Motor neuron (in vitro differentiated cells): ENCODE data around the gene UBTFL1. TPM values are rescaled to one million over a fixed set of nuclear protein-coding genes. Genes with fewer than 3 reads are reported as not detected.
"Not testable (repeated sequence)": the region's sequence is repeated elsewhere in the genome, so short reads cannot be mapped to it uniquely, and the experiment has no call there.

ENCODE experiments used
- ATAC-seq, 8 experiments: fragments of 200-7000 bp; cut with Tn5 transposase; replicated peaks in 6 of 8; 2 replicates each; pipeline ENCODE4 v1.8.0; 2021; ENCODE audit warnings: mild to moderate bottlenecking in 8 of 8, moderate library complexity in 8 of 8
- H3K27ac ChIP-seq, 2 donors: fragments of 250-450 bp; sonication (Bioruptor Pico); 2 replicates each; pipeline ENCODE4 v1.9.0; 2021; ENCODE audit warnings: antibody characterized with exemption in 2 of 2, mild to moderate bottlenecking in 2 of 2, moderate library complexity in 1 of 2
- H3K4me1 ChIP-seq, 2 donors: fragments of 250-450 bp; sonication (Bioruptor Pico); replicated peaks in 1 of 2; 2 replicates each; pipeline ENCODE4 v1.6.1; 2021; ENCODE audit warnings: antibody characterized with exemption in 2 of 2, mild to moderate bottlenecking in 2 of 2, moderate library complexity in 1 of 2
- H3K4me3 ChIP-seq, 5 donors: fragments of 250-450 bp; sonication (Bioruptor Pico); 2 replicates each; pipeline ENCODE4 v1.9.0; 2021; ENCODE audit warnings: antibody characterized with exemption in 5 of 5, mild to moderate bottlenecking in 5 of 5, moderate library complexity in 4 of 5
- WGBS, 10 experiments: fragments of 450-650 bp; shearing (Covaris generic); methylation state at CpG; one replicate each; pipeline ENCODE4 v1.0.0; 2022; 5-methylcytosine and 5-hydroxymethylcytosine counted together
- in situ Hi-C, 9 experiments: fragments of 400-800 bp; cut with MboI; loops; one replicate each; pipeline ENCODE4 v1.15.0; 2021; ENCODE audit warnings: low sequenced_read_pairs in 9 of 9, low pct_unique_long_range_greater_than_20kb in 2 of 9; ENCODE audit not compliant: unreplicated experiment in 9 of 9
- total RNA-seq, 8 experiments: library from RNA; unstranded; fragments of 300-600 nt; gene quantifications; 2 replicates each; pipeline versions ENCODE4 v1.2.3 to v1.2.4, GENCODE V29; 2022

Gene UBTFL1
- total RNA-seq, result under 1 TPM in 1 of 8 experiments, not detected in 7; 0.38 TPM

- H3K4me3 ChIP-seq, in situ Hi-C loops, H3K4me1 ChIP-seq, ATAC-seq, H3K27ac ChIP-seq: not testable (repeated sequence)
- WGBS, 10 experiments, result no CpG with 5 or more reads among the region's 3 CpGs
Observed at GRCh38 chr11:90085650-90086049, at the start of gene UBTFL1. UBTFL1 (plus strand) TSS chr11:90085950; CDS start chr11:90085950, 0 bp downstream.

DNA sequence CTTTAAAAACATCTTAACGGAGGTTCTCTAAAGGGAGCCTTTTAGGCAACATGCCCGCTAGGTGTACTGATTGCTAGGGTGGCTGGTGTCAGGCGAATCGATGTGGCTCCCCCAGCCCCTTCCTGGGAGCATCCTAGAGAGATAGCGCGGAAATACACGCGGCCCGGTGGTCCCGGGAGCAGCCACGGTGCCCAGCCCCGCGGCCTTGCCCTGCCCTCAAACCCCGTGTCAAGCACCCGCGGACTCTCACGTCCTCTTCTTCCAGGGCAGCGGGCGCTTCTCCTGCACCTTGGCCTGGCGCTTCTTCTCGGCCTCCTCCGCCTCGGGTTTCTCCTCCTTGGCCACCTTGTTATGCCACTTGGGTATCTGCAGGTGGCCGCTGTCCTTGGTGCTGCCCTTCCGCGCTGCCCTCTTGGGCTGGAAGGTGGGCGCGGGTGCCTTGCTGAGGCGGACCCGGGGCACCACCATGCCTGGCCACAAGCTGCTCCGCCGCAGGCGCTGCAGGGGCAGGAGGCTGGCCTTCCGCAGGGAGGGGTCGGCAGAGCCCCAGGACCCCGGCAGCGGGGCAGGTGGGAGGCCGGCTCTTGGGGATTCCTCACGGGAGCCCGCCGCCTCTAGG, 34.0 kb upstream of the UBTFL1 start:
- H3K27ac ChIP-seq, H3K4me3 ChIP-seq, H3K4me1 ChIP-seq, ATAC-seq, in situ Hi-C loops: not testable (repeated sequence)
- WGBS, 10 experiments, result no CpG with 5 or more reads among the region's 41 CpGs

DNA sequence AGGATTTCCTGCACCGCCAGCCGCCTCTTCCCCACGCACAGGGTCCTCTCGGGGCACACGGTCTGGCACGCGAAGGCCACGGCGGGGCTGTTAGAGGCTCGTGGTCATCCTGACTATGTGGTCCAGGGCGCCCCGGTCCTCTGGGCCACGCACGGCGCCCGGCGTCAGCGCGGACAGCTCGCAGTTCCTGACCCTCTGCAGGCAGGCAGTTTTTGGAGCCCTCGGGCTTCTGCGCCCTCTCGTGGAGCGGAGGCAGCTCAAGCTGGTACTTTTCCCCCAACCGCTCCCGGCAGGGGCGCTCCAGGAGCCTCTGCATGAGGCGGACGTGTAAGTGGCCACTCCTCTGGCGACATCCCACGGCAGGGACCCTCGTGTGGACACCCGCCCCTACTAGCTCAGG, 33.4 kb upstream of the UBTFL1 start:
- H3K4me3 ChIP-seq, H3K4me1 ChIP-seq, in situ Hi-C loops, H3K27ac ChIP-seq, ATAC-seq: not testable (repeated sequence)
- no CpG with 5 or more reads among the region's 33 CpGs for WGBS, 10 experiments

GRCh38 chr11:90053545-90053944, 32.2 kb upstream of the UBTFL1 start:
- ATAC-seq, H3K4me1 ChIP-seq, in situ Hi-C loops, H3K4me3 ChIP-seq, H3K27ac ChIP-seq: not testable (repeated sequence)
- 20 to 100% (median 24%) methylated on average over 1 to 4 of the region's 28 CpGs; no CpG with 5 or more reads in 7 of the 10 experiments for WGBS, 10 experiments

- H3K4me3 ChIP-seq, H3K4me1 ChIP-seq, in situ Hi-C loops, H3K27ac ChIP-seq, ATAC-seq: not testable (repeated sequence)
- no CpG with 5 or more reads among the region's 2 CpGs for WGBS, 10 experiments
Observed at GRCh38 chr11:90088731-90089130, 3.0 kb downstream of the UBTFL1 start.

DNA sequence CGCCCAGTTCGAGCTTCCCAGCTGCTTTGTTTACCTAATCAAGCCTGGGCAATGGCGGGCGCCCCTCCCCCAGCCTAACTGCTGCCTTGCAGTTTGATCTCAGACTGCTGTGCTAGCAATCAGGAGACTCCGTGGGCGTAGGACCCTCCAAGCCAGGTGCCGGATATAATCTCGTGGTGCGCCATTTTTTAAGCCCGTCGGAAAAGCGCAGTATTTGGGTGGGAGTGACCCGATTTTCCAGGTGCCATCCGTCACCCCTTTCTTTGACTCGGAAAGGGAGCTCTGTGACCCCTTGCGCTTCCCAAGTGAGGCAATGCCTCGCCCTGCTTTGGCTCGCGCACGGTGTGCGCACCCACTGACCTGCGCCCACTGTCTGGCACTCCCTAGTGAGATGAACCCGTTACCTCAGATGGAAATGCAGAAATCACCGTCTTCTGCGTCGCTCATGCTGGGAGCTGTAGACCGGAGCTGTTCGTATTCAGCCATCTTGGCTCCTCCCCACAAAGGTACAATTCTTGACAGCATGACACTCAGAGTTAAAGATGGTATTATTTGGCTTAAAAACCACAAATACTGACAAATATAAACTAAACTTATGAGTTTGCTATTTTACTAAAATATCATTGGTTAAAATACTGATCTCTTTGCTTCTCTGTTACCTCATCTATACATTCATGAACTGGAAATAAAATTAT, 9.6 kb downstream of the UBTFL1 start:
- WGBS, 10 experiments, result no CpG with 5 or more reads among the region's 28 CpGs
- ATAC-seq, H3K27ac ChIP-seq, H3K4me1 ChIP-seq, H3K4me3 ChIP-seq, in situ Hi-C loops: not testable (repeated sequence)

- in situ Hi-C loops, ATAC-seq: not testable (repeated sequence)
Observed at GRCh38 chr11:90098261-90098660, 12.5 kb downstream of the UBTFL1 start.

GRCh38 chr11:90100431-90100830, 14.7 kb downstream of the UBTFL1 start:
- Histone ChIP-seq H3K4me1 (no peaks in the 10 kb centered on the region), H3K27ac (no peak overlapping the region), H3K4me3 (no peak overlapping the region)
- ATAC-seq, result no peak
- in situ Hi-C loops, result no loop called here
- WGBS, 10 experiments, result 0 to 100% (median 100%) methylated on average over 1 to 3 of the region's 3 CpGs; no CpG with 5 or more reads in 3 of the 10 experiments

More at GRCh38 chr11:90098261-90098660, 12.5 kb downstream of the UBTFL1 start:
- WGBS, 10 experiments, result 0 to 100% (median 81%) methylated on average over 1 to 4 of the region's 4 CpGs; no CpG with 5 or more reads in 2 of the 10 experiments
- H3K27ac ChIP-seq, H3K4me3 ChIP-seq, H3K4me1 ChIP-seq: not testable (repeated sequence)

- ATAC-seq, result no peak
- no peak overlapping the region for H3K4me3 ChIP-seq
- H3K4me1 ChIP-seq, result no peaks in the 10 kb centered on the region
- 0 to 20% (median 0%) methylated on average over 1 to 2 of the region's 2 CpGs; no CpG with 5 or more reads in 3 of the 10 experiments for WGBS, 10 experiments
- in situ Hi-C loops, result no loop called here
- no peak overlapping the region for H3K27ac ChIP-seq
Observed at GRCh38 chr11:90113541-90113940, 27.8 kb downstream of the UBTFL1 start.

GRCh38 chr11:90120191-90120590, 34.4 kb downstream of the UBTFL1 start:
- 52 to 100% (median 85%) methylated on average over 2 to 4 of the region's 4 CpGs; no CpG with 5 or more reads in 4 of the 10 experiments for WGBS, 10 experiments
- in situ Hi-C loops, result no loop called here
- Histone ChIP-seq H3K4me1 (no peaks in the 10 kb centered on the region), H3K4me3 (no peak overlapping the region), H3K27ac (no peak overlapping the region)
- ATAC-seq, result no peak

DNA sequence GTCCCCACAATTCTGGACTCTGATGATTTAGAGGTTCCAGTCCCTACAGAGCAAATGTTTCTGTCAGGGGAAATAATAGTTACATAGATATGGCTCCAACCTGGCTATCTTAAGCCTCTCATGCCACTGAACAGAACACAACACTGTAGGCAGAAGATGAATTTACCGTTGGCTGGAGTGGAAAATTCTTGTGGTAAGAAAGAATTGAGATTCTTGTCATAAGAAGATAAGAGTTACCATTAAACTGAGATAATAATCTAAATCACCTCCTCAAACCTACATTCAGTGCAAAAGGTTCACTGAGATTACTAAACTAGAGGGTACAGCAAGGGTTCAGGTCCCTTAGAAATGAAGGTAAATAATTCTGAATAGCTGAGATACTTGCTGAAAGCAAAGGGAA, 38.6 kb downstream of the UBTFL1 start:
- WGBS, 10 experiments, result 0 to 100% (median 80%) methylated on average over 1 of the region's 1 CpG; no CpG with 5 or more reads in 3 of the 10 experiments
- no peak overlapping the region for H3K27ac ChIP-seq
- no peak for ATAC-seq
- no peaks in the 10 kb centered on the region for H3K4me1 ChIP-seq
- H3K4me3 ChIP-seq, result no peak overlapping the region
- in situ Hi-C loops, result no loop called here

DNA sequence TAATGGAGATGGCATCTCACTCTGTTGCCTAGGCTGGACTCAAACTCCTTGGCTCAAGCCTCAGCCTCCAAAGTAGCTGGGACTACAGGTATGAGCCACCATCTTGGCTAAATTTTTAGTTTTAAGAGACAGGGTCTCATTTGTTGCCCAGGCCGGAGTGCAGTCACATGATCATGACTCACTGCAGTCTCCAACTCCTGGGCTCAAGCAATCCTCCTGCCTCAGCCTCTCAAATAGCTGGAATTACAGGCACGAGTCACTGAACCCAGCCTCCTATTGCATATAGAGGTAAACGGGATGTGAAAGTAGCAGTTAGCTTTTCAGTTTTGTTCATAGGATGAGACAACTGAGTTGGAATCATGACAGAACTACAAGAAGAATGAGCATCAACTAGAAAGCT, 39.2 kb downstream of the UBTFL1 start:
- in situ Hi-C loops, result no loop called here

GRCh38 chr11:90133560-90134477, 48.1 kb downstream of the UBTFL1 start:
- in situ Hi-C loops, result no loop called here
- 0 to 39% (median 15%) methylated on average over 4 to 11 of the region's 11 CpGs for WGBS, 10 experiments

More for the DNA sequence above, 39.2 kb downstream of the UBTFL1 start:
- WGBS, 10 experiments, result 0 to 88% (median 43%) methylated on average over 1 to 3 of the region's 3 CpGs; no CpG with 5 or more reads in 4 of the 10 experiments
- no peaks in the 10 kb centered on the region for H3K4me1 ChIP-seq
- ATAC-seq, result no peak
- no peak overlapping the region for H3K4me3 ChIP-seq
- H3K27ac ChIP-seq, result no peak overlapping the region

More at GRCh38 chr11:90133560-90134477, 48.1 kb downstream of the UBTFL1 start:
- Histone ChIP-seq H3K4me1 (peaks cover 0 to 10% of the 10 kb centered on the region in 2 donors), H3K27ac (no peak overlapping the region), H3K4me3 (peak overlapping the region; percentile 50 to 78 (median 62))
- peak in 6 of 8 experiments; percentile 10 to 41 (median 22) for ATAC-seq
